ENCODE data around the gene PPTC7.
"Not testable (repeated sequence)": the region's sequence is repeated elsewhere in the genome, so short reads cannot be mapped to it uniquely, and the experiment has no call there.

Gene PPTC7

DNA sequence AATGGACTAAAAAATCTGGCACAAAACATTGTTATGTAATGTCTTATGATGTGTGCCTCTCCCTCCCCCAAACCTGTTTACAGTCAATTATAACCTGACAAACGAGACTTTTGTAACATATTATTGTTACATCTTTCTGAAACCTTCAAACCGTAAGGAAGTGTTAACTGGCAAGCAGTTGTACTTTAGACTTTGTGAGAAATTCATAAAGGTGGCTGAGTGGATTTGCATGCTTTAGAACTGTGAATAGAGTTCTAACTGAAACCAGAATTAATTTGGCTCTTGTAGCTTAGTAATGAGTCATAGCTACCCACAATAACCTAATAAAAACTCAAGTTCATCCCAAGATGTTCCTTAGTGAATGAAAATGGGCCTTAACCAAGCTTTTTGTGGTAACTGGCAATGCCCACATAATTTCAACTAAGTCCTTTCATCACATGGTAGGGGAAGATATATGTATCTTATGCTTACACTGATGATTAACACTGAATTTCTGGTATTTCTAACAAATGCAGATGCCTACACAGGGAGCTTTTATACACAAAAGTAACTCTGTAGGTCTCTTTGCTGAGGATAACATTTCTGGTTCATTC is 51.3 kb downstream of the PPTC7 start:
- no peak for FAIRE-seq

- no peak for FAIRE-seq
Measured at GRCh38 chr12:110530511-110530910, 52.6 kb downstream of the PPTC7 start.

DNA sequence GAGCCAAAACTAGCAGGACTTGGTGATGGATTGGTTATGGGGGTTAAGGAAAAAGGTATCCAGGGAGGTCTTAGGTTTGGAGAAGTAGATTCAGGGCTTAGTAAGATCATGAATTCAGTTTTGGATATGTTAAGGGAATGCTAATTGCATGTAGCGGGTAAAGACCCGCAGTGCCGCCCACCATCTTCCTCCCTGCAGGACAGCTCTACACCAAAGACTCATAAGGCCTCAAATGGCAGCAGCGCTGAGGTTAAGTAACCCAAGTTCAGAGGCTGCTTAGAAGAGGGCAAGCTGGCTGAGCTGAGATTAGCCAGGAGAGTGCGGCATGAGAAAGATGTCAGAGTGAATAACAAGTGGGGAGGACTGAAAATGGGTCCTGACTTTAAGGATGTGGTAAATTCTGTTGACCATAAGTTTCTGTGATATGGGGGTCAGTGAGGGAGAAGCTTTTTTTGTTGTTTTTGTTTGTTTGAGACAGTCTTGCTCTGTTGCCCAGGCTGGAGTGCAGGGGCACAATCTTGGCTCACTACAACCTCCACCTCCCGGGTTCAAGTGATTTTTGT is 54.8 kb downstream of the PPTC7 start:
- no peak for FAIRE-seq

DNA sequence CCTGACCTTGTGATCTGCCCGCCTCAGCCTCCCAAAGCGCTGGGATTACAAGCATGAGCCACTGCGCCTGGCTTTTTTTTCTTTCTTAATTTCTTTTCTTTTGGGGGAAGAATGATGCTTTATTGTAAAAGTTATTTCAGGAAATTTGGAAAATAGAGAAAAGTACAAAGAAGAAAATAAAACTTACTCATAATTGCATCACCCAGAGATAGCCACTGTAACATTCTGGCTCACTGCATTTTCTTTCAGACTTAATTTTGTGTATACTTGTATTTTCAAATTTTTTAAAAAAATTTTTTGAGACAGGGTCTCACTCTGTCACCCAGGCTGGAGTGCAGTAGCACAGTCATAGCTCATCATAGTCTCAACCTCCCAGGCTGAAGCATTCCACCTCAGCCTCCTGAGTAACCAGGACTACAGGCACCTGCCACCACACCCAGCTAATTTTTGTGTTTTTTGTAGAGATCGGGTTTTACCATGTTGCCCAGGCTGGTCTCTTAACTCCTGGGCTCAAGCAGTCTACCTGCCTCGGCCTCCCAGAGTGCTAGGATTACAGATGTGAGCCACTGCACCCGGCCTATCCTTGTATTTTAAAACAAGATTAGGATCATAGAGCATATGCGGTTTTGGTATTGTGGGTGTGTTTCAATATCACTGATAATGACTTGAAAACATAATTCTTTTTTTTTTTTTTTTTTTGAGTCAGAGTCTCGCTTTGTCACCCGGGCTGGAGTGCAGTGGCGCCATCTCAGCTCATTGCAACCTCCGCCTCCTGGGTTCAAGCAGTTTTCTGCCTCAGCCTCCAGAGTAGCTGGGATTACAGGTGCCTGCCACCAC is 62.0 kb downstream of the PPTC7 start:
- not testable (repeated sequence) for FAIRE-seq

GRCh38 chr12:110518014-110518413 is 65.1 kb downstream of the PPTC7 start:
- FAIRE-seq = not testable (repeated sequence)

DNA sequence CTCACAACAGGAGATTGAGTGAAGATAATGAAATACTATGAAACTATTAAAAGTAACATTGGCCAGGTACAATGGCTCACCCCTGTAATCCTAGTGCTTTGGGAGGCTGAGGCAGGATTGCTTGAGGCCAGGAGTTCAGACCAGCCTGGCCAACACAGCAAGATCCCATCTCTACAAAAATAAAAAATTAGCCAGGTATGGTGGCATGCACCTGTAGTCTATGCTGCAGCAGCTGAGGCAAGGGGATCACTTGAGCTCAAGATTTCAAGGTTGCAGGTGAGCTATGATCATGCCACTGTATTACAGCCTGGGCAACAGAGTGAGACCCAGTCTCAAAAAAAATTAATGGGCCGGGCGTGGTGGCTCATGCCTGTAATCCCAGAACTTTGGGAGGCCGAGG is 66.1 kb downstream of the PPTC7 start:
- FAIRE-seq = no peak

DNA sequence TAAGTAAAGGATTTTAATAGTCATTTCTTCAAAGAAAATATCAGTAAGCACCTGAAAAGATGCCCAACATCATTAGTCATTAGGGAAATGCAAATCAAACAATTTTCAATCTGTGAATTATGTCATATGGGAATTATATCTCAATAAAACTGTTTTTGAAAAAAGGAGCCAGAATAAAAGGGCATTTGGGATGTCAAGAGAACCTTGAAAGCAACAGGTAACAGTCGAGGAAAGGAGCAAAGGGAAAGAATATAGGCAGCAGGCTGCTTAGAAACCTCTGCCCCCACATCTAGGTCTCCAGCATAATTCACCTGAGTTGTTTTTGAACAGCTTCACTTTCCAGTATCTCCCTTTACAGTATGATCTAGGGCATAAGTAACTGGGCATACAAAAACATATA is 68.8 kb downstream of the PPTC7 start:
- FAIRE-seq = no peak

GRCh38 chr12:110513842-110514241 is 69.3 kb downstream of the PPTC7 start:
- no peak for FAIRE-seq

- FAIRE-seq = no peak
Measured at GRCh38 chr12:110508071-110508586, 75.0 kb downstream of the PPTC7 start.

- FAIRE-seq = no peak
Measured at GRCh38 chr12:110505332-110505731, 77.8 kb downstream of the PPTC7 start.

- FAIRE-seq = no peak
Measured at GRCh38 chr12:110503432-110503831, 79.7 kb downstream of the PPTC7 start.

GRCh38 chr12:110501752-110502738 is 81.1 kb downstream of the PPTC7 start, which contains the start of the genes RAD9B and VPS29:
RAD9B (plus strand) TSS chr12:110502331; CDS start chr12:110502338, 7 bp downstream.
VPS29 (minus strand) TSS chr12:110502111; CDS start chr12:110502051, 60 bp downstream.
- FAIRE-seq = peak; percentile 87

DNA sequence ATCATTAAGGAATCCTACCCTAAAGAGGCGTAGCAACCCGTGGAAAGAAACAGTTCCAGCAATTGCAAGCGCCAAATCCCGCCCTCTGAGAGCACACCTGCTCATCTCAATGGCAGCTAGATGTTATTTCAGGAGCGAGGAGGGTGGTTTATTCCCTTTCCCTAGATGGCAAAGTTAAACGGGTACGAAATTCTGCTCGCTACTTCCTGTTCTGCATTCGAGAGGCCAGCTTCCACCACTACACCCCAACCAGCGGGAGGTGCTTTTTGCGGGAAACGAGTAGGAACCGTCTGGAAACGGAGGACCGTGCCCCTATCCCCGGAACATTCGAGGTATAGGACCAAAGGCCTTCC is 81.7 kb downstream of the PPTC7 start:
- FAIRE-seq = no peak

DNA sequence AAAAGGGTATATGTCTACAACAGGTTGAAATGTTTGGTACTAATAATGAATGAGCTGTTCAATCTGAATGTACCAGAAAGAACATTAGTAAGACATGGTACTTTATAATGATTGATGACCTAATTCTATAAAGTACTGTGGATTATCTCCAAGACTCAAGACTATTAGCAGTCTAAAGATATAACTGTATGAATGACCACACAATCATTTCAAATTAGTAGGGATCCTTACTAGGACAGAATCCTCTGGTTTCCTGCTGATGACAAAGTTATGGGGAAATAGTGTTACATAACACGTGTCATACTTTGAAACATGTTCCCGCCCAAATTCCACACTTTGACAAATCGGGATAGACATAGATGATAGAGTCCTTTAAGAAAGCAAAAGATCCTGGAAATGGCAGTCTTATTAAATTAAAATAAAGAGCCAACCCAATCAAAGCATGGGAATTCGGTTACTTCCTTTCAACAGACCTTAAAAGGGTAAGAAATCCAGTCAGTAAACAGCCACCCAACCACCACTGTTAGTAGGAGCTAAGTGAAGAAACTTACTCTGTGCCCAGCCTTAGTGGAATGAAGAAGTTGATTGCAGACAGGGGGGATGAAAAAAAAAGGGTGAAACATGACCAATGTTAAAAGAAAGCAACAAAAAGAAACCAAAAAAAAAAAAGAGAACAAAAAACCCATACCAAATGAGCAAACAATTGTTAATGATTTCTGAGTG is 84.0 kb downstream of the PPTC7 start:
- FAIRE-seq = no peak
